Glutamatergic neuron (in vitro differentiated cells): ENCODE results near the gene FBXO21. TPM values are rescaled to one million over a fixed set of nuclear protein-coding genes. Genes with fewer than 3 reads are reported as not detected.

ENCODE experiments used
- DNase-seq: peaks from one replicate; pipeline ENCODE4 v3.0.0; 2022
- H3K27ac Mint-ChIP-seq: one replicate; pipeline ENCODE4 v1.8.0; 2020; ENCODE audit warnings: mild to moderate bottlenecking, mixed read lengths, inconsistent platforms; ENCODE audit not compliant: unreplicated experiment
- H3K27me3 Mint-ChIP-seq: one replicate; pipeline ENCODE4 v1.8.0; 2020; ENCODE audit warnings: mild to moderate bottlenecking, moderate library complexity, mixed read lengths, inconsistent platforms; ENCODE audit not compliant: unreplicated experiment
- H3K36me3 Mint-ChIP-seq: one replicate; pipeline ENCODE4 v1.8.0; 2020; ENCODE audit warnings: mild to moderate bottlenecking, mixed read lengths, inconsistent platforms; ENCODE audit not compliant: unreplicated experiment
- H3K4me1 Mint-ChIP-seq: one replicate; pipeline ENCODE4 v1.8.0; 2020; ENCODE audit warnings: mild to moderate bottlenecking, low read depth, mixed read lengths, inconsistent platforms; ENCODE audit not compliant: unreplicated experiment
- H3K4me3 Mint-ChIP-seq: one replicate; pipeline ENCODE4 v1.8.0; 2020; ENCODE audit warnings: mild to moderate bottlenecking, mixed read lengths, inconsistent platforms; ENCODE audit not compliant: unreplicated experiment
- H3K9me3 Mint-ChIP-seq: one replicate; pipeline ENCODE4 v1.8.0; 2020; ENCODE audit warnings: mild to moderate bottlenecking, moderate library complexity, mixed read lengths, inconsistent platforms; ENCODE audit not compliant: unreplicated experiment
- total RNA-seq: library from RNA; stranded (reverse); fragmentation: NEBNext Ultra II Directional; extraction: Animal tissue kit (Norgen Biotek cat#: 25700); gene quantifications from one replicate; pipeline ENCODE4 v1.2.1, GENCODE V29; 2021; ENCODE audit not compliant: unreplicated experiment
- TF ChIP-seq, protein P1 (sequence below): fragments of 200-600 bp; sonication (generic); IDR thresholded peaks from one replicate; pipeline ENCODE4 v1.5.0; 2021; ENCODE audit not compliant: partially characterized antibody, unreplicated experiment

The FBXO21 gene
- total RNA-seq, 1 donor from 2014 or later: 52.7 TPM

DNA sequence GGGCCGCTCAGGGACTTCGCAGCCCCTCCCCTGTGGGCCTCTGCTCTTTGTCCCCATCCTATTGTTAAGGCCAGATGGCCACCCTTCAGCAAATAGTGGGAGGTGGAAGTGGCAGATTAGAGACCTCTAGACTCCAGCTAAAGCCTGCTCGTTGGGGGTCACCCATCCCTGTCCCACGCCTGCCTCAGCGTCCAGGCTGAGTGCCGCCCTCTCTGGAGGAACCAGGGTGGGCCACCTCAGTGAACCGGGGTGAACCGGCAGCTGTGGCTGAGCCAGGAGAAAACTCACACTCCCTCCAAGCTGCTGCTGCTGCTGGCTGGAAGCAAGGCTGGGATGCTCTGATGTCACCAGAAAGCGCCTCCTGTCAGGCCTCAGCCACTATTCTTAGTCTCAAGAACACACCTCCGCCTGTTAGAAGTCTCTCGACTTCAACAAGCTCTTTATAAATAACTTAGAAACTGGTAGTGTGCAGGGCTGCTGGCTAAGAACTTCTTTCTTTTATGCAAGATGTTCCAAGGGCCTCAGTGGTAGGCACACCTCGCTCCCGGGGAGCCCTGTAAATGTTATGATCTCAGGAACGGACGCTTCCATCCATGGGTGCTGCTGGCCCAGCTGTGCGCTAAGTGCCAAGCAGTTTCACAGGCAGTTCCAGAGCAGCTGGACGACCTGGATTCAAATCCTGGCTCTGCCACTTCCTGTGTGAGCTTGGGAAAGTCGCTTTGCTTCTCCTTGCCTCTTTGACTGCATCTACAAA lies 71.3 kb downstream of the FBXO21 start:
- DNase-seq: peak; percentile 48
- TF ChIP-seq, protein P1, sequence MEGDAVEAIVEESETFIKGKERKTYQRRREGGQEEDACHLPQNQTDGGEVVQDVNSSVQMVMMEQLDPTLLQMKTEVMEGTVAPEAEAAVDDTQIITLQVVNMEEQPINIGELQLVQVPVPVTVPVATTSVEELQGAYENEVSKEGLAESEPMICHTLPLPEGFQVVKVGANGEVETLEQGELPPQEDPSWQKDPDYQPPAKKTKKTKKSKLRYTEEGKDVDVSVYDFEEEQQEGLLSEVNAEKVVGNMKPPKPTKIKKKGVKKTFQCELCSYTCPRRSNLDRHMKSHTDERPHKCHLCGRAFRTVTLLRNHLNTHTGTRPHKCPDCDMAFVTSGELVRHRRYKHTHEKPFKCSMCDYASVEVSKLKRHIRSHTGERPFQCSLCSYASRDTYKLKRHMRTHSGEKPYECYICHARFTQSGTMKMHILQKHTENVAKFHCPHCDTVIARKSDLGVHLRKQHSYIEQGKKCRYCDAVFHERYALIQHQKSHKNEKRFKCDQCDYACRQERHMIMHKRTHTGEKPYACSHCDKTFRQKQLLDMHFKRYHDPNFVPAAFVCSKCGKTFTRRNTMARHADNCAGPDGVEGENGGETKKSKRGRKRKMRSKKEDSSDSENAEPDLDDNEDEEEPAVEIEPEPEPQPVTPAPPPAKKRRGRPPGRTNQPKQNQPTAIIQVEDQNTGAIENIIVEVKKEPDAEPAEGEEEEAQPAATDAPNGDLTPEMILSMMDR: no peak
- no peak overlapping the region for H3K4me3 Mint-ChIP-seq
- peaks cover 4% of the 10 kb centered on the region for H3K4me1 Mint-ChIP-seq
- H3K36me3 Mint-ChIP-seq: no peaks in the 10 kb centered on the region
- H3K27ac Mint-ChIP-seq: no peak overlapping the region
- H3K27me3 Mint-ChIP-seq: peaks cover 2% of the 10 kb centered on the region
- H3K9me3 Mint-ChIP-seq: peaks cover 2% of the 10 kb centered on the region

DNA sequence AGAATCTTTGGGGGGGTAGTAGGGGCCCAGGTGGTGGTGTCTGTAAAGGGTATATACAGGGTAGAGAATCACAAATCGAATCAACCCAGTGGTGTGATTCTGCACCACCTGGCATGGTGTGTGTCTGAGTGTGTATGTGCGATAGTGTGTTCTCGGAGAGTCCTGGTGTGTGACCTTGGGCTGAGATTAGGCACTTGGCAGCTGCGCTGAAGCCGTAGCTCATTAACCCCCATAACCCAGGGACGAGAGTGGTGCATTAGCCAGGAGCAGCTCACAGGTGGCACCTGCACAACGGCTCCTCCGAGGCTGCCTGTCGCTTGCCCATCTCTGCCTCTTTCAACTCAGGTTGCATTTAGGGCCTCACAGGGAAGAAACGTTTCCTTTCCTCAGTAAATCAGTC lies 75.5 kb downstream of the FBXO21 start:
- no peak for DNase-seq
- Mint-ChIP-seq H3K36me3 (no peaks in the 10 kb centered on the region), H3K9me3 (peaks cover 4% of the 10 kb centered on the region), H3K27ac (no peak overlapping the region), H3K27me3 (no peaks in the 10 kb centered on the region), H3K4me3 (no peak overlapping the region), H3K4me1 (peaks cover 9% of the 10 kb centered on the region)
- TF ChIP-seq, protein P1: no peak

DNA sequence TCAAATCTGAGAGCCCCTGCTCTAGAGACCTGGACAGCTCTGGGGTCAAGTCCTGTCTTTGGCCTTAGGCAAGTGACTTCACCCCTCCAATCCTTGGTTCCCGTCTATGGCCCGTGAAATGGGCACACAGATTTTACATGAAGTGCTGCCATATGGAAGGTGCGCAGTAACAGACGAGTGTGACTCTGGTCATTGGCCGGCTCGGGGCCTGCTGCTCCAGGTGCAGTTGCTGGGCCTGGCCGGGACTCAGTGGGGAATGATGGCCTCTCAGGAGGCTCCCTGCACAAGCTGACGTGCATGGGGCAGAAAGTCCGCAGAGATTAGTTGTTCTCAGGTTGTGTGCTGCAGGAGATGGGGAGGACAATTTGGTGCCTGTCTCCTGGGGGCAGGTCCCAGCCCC lies 77.0 kb downstream of the FBXO21 start:
- H3K27ac Mint-ChIP-seq: no peak overlapping the region

DNA sequence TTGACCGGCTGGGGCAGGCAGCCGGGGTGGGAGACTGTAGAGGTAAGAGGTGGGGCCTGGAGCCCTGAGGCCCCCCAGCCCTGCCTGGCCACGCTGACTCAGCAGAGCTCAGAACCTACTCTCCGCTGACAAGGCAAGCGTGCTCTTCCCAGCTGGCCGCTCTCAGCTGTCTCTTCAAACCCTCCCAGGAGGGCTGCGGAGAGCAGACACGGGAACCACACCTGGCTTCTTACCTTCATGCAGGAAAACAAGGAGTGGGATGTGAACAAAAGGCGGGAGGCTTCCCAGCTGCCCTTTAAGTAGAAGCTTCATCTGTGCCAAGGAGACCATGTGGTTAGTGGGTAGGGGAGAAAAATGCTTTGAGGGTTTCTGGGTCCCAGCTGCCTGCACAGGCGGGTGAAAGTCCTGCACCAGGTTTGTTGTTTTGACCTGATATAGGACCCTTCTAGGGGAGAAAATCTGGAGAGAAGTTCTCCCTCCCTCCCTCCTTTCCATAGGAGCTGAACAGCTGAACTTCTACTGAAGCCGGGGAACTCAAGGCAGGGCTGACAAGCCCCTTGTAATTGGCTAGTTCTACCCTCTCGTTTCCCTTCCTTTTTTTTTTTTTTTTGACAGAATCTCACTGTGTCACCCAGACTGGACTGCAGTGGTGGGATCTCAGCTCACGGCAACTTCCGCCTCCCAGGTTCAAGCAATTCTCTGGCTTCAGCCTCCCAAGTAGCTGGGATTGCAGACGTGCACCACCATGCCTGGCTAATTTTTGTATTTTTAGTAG lies 78.3 kb downstream of the FBXO21 start:
- Mint-ChIP-seq H3K4me1 (peaks cover 5% of the 10 kb centered on the region), H3K27me3 (no peaks in the 10 kb centered on the region), H3K36me3 (no peaks in the 10 kb centered on the region), H3K4me3 (no peak overlapping the region), H3K9me3 (peaks cover 2% of the 10 kb centered on the region), H3K27ac (no peak overlapping the region)
- TF ChIP-seq, protein P1: no peak
- DNase-seq: peak; percentile 43

More for the DNA sequence above, 77.0 kb downstream of the FBXO21 start:
- Mint-ChIP-seq H3K36me3 (no peaks in the 10 kb centered on the region), H3K4me3 (no peak overlapping the region), H3K4me1 (peaks cover 5% of the 10 kb centered on the region), H3K27me3 (no peaks in the 10 kb centered on the region), H3K9me3 (peaks cover 5% of the 10 kb centered on the region)
- no peak for DNase-seq
- TF ChIP-seq, protein P1: no peak

DNA sequence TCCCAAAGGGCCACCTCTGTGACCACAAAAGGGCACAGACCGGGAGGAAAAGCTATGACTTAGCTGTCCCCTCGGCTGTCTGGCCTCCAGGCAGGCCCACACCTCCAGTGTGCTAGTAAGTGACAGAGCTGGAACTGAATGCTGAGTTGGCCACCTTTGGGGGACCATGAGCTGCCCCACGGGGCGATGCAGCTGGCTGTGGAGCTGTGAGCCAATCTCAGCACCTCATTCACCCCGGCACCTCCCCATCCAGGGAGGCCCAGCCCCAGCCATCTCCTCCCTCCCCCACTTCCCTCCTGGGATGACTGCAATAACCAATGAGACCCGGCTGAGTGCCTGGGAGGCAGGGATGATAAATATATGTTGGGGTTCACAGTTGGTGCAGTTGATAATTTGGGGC lies 78.9 kb downstream of the FBXO21 start:
- TF ChIP-seq, protein P1: no peak
- no peaks in the 10 kb centered on the region for H3K27me3 Mint-ChIP-seq
- H3K36me3 Mint-ChIP-seq: no peaks in the 10 kb centered on the region
- H3K27ac Mint-ChIP-seq: no peak overlapping the region
- DNase-seq: no peak
- peaks cover 5% of the 10 kb centered on the region for H3K4me1 Mint-ChIP-seq
- H3K9me3 Mint-ChIP-seq: peaks cover 2% of the 10 kb centered on the region
- H3K4me3 Mint-ChIP-seq: no peak overlapping the region
